Activated CD8-positive, alpha-beta T cell treated with anti-CD3 and anti-CD28 coated beads for 36 hours (primary cell): ENCODE measurements around the gene ESCO1. TPM values are rescaled to one million over a fixed set of nuclear protein-coding genes. Genes with fewer than 3 reads are reported as not detected.
"Not testable (repeated sequence)": the region's sequence is repeated elsewhere in the genome, so short reads cannot be mapped to it uniquely, and the experiment has no call there.

Experiments used
- ATAC-seq: fragments of 200-7000 bp; cut with Tn5 transposase; one replicate; pipeline ENCODE4 v1.10.0; 2021; ENCODE audit warnings: mild to moderate bottlenecking, moderate library complexity
- CTCF ChIA-PET: fragments of 350-600 bp; sonication (Branson Sonifier 250); formaldehyde crosslinking; loops from one replicate; lab custom pipeline; 2021; ENCODE audit warnings: antibody characterized with exemption; lab: Charles Lee
- POLR2A ChIA-PET: fragments of 350-600 bp; sonication (Branson Sonifier 250); formaldehyde crosslinking; loops from one replicate; lab custom pipeline; 2021; ENCODE audit warnings: antibody characterized with exemption; lab: Charles Lee
- DNase-seq: peaks from one replicate; pipeline ENCODE4 v3.0.0-alpha.2; 2020
- H3K27ac Mint-ChIP-seq: one replicate; pipeline ENCODE4 v1.8.0; 2021; ENCODE audit warnings: mild to moderate bottlenecking, mixed read lengths
- H3K27me3 Mint-ChIP-seq: one replicate; pipeline ENCODE4 v1.8.0; 2021; ENCODE audit warnings: mixed read lengths
- H3K36me3 Mint-ChIP-seq: one replicate; pipeline ENCODE4 v1.8.0; 2021; ENCODE audit warnings: low read depth, mixed read lengths
- H3K4me1 Mint-ChIP-seq: one replicate; pipeline ENCODE4 v1.8.0; 2021; ENCODE audit warnings: low read depth, mixed read lengths
- H3K4me3 Mint-ChIP-seq: one replicate; pipeline ENCODE4 v1.8.0; 2021; ENCODE audit warnings: mild to moderate bottlenecking, moderate library complexity, mixed read lengths
- H3K9me3 Mint-ChIP-seq: one replicate; pipeline ENCODE4 v1.8.0; 2021; ENCODE audit warnings: mixed read lengths
- CTCF ChIP-seq: fragments of 200-600 bp; IDR thresholded peaks from one replicate; pipeline ENCODE4 v1.8.0; 2022; ENCODE audit warnings: antibody characterized with exemption, mild to moderate bottlenecking
- intact Hi-C: fragments of 100-400 bp; cut with micrococcal nuclease; formaldehyde crosslinking; loops from one replicate; pipeline ENCODE4 v1.10.0; 2022
- total RNA-seq, 2 experiments: library from RNA; stranded (reverse); gene quantifications; one replicate each; pipeline ENCODE4 v1.2.3, GENCODE V29; 2021

The ESCO1 gene
- total RNA-seq, 2 experiments from 2014 or later: 21.8 to 23.1 TPM

GRCh38 chr18:21634588-21635199 is 34.2 kb upstream of the ESCO1 start:
- Mint-ChIP-seq H3K27me3 (no peaks in the 10 kb centered on the region), H3K36me3 (peaks cover 30% of the 10 kb centered on the region), H3K4me1 (peaks cover 8% of the 10 kb centered on the region), H3K4me3 (no peak overlapping the region), H3K27ac (peak overlapping the region; percentile 21), H3K9me3 (no peaks in the 10 kb centered on the region)
- TF ChIP-seq CTCF: no peak
- DNase-seq (no peak), ATAC-seq (no peak)
- intact Hi-C loops: no loop called here
- POLR2A ChIA-PET: interaction anchor here (0.8 to 1.9 kb wide), 6 partner anchors 13 to 47 kb away, joined by 3 to 6 read pairs (median 3); partner anchors contain the start of gene SNRPD1
- CTCF ChIA-PET: interaction anchor here (0.7 kb wide), 1 partner anchor 34 kb away, joined by 3 read pairs; no protein-coding TSS in a partner anchor

GRCh38 chr18:21632393-21632792 is 31.9 kb upstream of the ESCO1 start:
- Mint-ChIP-seq H3K27me3 (no peaks in the 10 kb centered on the region), H3K4me3 (no peak overlapping the region), H3K27ac (no peak overlapping the region), H3K4me1 (peaks cover 16% of the 10 kb centered on the region), H3K9me3 (no peaks in the 10 kb centered on the region), H3K36me3 (peaks cover 41% of the 10 kb centered on the region)
- ChIA-PET CTCF (interaction anchor here (1.1 to 1.9 kb wide), 3 partner anchors 21 to 218 kb away, joined by 3 to 8 read pairs (median 3); partner anchors contain the start of genes ESCO1 and SNRPD1), POLR2A (interaction anchor here (0.8 to 1.8 kb wide), 6 partner anchors 10 to 28 kb away, joined by 3 to 7 read pairs (median 3); partner anchors contain the start of gene SNRPD1)
- no peak for ATAC-seq
- intact Hi-C loops: no loop called here
- DNase-seq: no peak
- TF ChIP-seq CTCF: no peak

GRCh38 chr18:21629089-21629832 is 28.8 kb upstream of the ESCO1 start:
- no peaks in the 10 kb centered on the region for H3K9me3 Mint-ChIP-seq
- no peaks in the 10 kb centered on the region for H3K27me3 Mint-ChIP-seq

GRCh38 chr18:21621640-21622039 is 21.1 kb upstream of the ESCO1 start:
- ChIA-PET CTCF (interaction anchor here (0.7 kb wide), 1 partner anchor 38 kb away, joined by 3 read pairs; no protein-coding TSS in a partner anchor), POLR2A (interaction anchor here (1.4 kb wide), 2 partner anchors 10 to 12 kb away, joined by 4 to 5 read pairs; no protein-coding TSS in a partner anchor)
- DNase-seq, H3K27ac Mint-ChIP-seq, H3K27me3 Mint-ChIP-seq, intact Hi-C loops, H3K9me3 Mint-ChIP-seq, ATAC-seq, H3K4me3 Mint-ChIP-seq: not testable (repeated sequence)
- Mint-ChIP-seq H3K4me1 (peaks cover 19% of the 10 kb centered on the region), H3K36me3 (peaks cover 51% of the 10 kb centered on the region)

More at GRCh38 chr18:21629089-21629832, 28.8 kb upstream of the ESCO1 start:
- peaks cover 46% of the 10 kb centered on the region for H3K36me3 Mint-ChIP-seq
- POLR2A ChIA-PET: interaction anchor here (1.0 to 3.0 kb wide), 9 partner anchors 10 to 110 kb away, joined by 3 to 14 read pairs (median 4); partner anchors contain the start of genes ESCO1 and SNRPD1
- DNase-seq (no peak), ATAC-seq (no peak)
- intact Hi-C loops: no loop called here
- peaks cover 19% of the 10 kb centered on the region for H3K4me1 Mint-ChIP-seq
- TF ChIP-seq CTCF: no peak
- no peak overlapping the region for H3K4me3 Mint-ChIP-seq
- peak overlapping the region; percentile 69 for H3K27ac Mint-ChIP-seq
- CTCF ChIA-PET: interaction anchor here (0.6 to 1.8 kb wide), 5 partner anchors 14 to 93 kb away, joined by 3 to 7 read pairs (median 3); partner anchors contain the start of genes ESCO1 and SNRPD1
